Sigmoid colon (tissue), 3 donors: ENCODE data around the gene TBC1D16.

Source experiments
- POLR2A ChIP-seq, 2 donors: fragments of 450-650 bp; IDR thresholded peaks; one replicate each; pipeline ENCODE4 v1.6.1; 2016; ENCODE audit warnings: antibody characterized with exemption in 2 of 2, mild to moderate bottlenecking in 2 of 2, moderate library complexity in 2 of 2
- TF ChIP-seq, protein P1 (sequence below), 4 experiments: fragments of 450-650 bp in 3 of 4; fragments of 200-600 bp in 1 of 4; IDR thresholded peaks; one replicate each; pipeline ENCODE4 v1.5.1; 2016 to 2019; ENCODE audit warnings: antibody characterized with exemption in 4 of 4, mild to moderate bottlenecking in 3 of 4, moderate library complexity in 2 of 4

DNA sequence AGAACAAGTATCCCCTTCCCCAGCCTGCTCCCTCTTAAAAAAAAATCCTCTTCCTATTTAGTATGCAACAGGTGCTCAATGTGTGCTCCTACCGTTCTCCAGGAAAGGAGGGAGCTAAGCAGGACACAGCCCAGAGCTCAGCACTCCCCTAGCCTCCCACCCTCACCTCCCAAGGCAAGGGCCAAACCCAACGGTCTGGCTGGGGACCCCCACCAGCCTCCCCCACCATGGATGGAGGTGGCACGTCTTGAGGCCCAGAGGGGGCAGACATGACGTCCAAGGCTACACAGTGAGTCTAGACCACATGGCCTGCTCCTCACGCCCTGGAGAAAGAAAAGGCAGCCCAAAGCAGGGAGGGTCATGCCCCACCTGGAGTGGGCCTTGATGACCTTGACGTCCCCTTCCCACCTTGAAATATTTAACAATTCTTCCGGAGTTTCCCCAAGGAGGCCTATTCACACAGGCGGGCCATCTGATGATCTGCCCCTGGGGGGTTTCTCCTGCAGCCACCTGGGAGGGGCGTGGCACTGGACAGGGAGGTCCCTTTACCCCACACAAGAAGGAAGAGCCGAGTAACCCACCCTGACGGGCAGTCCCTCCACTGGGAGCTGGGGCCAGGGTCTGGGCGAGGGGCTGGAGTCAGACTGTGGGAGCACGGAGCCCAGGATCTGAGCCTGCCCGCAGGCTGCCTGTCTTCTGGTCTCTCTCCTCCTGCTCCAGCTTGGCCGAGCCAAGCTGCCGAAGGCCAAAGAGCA, 107.0 kb downstream of the TBC1D16 start:
- TF ChIP-seq, protein P1, sequence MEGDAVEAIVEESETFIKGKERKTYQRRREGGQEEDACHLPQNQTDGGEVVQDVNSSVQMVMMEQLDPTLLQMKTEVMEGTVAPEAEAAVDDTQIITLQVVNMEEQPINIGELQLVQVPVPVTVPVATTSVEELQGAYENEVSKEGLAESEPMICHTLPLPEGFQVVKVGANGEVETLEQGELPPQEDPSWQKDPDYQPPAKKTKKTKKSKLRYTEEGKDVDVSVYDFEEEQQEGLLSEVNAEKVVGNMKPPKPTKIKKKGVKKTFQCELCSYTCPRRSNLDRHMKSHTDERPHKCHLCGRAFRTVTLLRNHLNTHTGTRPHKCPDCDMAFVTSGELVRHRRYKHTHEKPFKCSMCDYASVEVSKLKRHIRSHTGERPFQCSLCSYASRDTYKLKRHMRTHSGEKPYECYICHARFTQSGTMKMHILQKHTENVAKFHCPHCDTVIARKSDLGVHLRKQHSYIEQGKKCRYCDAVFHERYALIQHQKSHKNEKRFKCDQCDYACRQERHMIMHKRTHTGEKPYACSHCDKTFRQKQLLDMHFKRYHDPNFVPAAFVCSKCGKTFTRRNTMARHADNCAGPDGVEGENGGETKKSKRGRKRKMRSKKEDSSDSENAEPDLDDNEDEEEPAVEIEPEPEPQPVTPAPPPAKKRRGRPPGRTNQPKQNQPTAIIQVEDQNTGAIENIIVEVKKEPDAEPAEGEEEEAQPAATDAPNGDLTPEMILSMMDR (IDR thresholded peaks at IDR 0.05) = no peak
- no peak for TF ChIP-seq POLR2A (IDR thresholded peaks at IDR 0.05)
